NCI-H446 treated with DMSO at 0.1 percent for 48 hours (cell line): ENCODE results near the gene ZNF562.
A peak's percentile ranks its signal among the peaks of the same experiment; 100 is the strongest.
"Not testable (repeated sequence)": the region's sequence is repeated elsewhere in the genome, so short reads cannot be mapped to it uniquely, and the experiment has no call there.

ENCODE experiments used
- DNase-seq: peaks from one replicate; lab custom pipeline; 2025; lab: John Stamatoyannopoulos, UW

ZNF562 gene

GRCh38 chr19:9674663-9675357 is at the start of gene ZNF562:
Gene ZNF562, minus strand, starts transcription at chr19:9675100. Its CDS starts 14,356 bp downstream, at chr19:9660744.
- peak; percentile 83 for DNase-seq

GRCh38 chr19:9724157-9724556 is 49.3 kb upstream of the ZNF562 start:
- no peak for DNase-seq

DNA sequence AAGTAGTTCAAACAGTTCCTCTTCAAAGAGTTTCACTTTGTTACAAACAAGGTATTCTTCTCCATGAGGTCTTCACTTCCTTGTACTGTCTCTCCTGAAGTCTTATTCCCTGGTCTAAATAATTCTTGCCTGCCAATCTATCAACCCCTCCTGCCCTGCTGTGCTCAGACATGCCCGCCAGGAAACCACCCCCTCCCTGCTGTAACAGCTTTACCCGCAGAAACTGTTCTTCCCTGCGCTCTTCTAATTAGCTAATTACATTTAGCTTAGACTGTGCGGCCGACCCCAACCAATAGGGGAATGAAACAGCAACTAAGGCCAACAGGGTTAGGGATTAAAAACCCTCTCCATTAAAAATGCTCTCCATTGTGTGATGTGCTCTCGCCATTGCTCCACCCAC is 47.0 kb upstream of the ZNF562 start:
- no peak for DNase-seq

DNA sequence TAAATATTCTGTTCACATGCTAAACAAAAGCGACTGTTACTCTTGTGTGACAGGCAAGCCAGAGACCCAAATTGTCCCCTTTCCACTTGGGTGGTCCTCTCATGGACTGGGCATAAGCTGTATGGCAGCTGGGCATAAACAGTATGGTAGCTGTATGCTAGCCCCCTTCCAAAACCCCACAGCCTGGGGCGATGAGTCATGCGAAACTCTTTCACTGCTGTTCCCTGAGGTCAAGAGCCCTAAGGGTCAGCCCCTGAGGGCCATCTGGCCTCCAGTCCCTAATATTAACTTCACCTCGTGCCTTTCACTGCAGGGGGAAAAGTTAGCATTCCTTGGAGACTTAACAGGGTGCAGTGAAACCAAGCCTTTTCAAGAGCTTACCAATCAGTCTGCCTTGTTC is 45.6 kb upstream of the ZNF562 start:
- no peak for DNase-seq

GRCh38 chr19:9711815-9712214 is 36.9 kb upstream of the ZNF562 start:
- no peak for DNase-seq

- DNase-seq, result no peak
These were observed 34.4 kb upstream of the ZNF562 start for GRCh38 chr19:9709305-9709704.

DNA sequence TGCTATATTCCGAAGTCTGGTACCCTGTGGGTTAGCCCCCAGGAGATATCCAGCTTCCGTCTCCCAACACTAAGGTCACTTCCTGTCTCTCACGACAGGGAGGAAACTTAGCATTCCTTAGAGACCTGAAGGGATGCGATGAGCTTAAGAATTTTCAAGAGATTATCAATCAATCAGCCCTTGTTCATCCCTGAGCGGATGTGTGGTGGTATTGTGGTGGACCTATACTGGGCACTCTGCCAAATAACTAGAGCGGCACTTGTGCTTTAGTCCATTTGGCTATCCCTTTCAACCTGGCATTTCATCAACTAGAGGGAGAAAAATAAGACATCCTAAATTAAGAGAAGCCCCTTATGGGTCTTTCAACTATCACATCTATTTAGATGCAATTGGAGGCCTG is 30.9 kb upstream of the ZNF562 start:
- DNase-seq, result no peak

DNA sequence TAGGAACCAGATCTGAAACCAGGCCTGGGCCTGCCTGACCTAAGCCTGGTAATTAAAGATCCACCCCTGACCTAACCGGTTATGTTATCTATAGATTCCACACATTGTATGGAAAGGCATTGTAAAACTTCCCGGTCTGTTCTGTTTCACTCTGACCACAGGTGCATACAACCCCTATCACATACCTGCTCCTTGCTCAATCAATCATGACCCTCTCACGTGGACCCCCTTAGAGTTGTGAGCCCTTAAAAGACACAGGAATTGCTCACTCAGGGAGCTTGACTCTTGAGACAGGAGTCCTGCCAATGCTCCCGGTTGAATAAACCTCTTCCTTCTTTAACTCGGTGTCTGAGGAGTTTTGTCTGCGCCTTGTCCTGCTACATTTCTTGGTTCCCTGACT is 27.3 kb upstream of the ZNF562 start:
- no peak for DNase-seq

- no peak for DNase-seq
These were observed 25.5 kb upstream of the ZNF562 start for GRCh38 chr19:9700229-9700981.

DNA sequence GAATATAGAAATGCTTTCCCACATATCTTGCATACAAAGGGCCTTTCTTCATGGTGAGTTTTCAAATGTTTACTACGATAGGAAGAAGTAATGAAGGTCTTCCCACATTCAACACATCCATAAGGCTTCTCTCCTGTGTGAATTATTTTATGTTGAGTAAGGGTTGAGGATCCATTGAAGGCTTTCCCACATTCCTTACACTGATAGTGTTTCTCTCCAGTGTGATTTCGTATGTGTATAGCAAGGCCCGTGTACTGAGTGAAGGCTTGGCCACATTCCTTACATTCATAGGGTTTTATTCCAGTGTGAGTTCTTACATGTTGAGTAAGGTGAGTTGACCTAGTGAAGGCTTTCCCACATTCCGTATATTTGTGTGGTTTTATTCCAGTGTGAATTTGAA is 15.4 kb upstream of the ZNF562 start:
- DNase-seq, result not testable (repeated sequence)

DNA sequence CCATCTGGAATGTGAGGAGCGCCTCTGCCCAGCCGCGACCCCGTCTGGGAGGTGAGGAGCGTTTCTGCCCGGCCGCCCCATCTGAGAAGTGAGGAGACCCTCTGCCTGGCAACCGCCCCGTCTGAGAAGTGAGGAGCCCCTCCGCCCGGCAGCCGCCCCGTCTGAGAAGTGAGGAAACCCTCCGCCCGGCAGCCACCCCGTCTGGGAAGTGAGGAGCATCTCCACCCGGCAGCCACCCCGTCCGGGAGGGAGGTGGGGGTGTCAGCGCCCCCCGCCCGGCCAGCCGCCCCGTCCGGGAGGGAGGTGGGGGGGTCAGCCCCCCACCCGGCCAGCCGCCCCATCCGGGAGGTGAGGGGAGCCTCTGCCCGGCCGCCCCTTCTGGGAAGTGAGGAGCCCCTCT is 5.1 kb upstream of the ZNF562 start:
- DNase-seq, result not testable (repeated sequence)

DNA sequence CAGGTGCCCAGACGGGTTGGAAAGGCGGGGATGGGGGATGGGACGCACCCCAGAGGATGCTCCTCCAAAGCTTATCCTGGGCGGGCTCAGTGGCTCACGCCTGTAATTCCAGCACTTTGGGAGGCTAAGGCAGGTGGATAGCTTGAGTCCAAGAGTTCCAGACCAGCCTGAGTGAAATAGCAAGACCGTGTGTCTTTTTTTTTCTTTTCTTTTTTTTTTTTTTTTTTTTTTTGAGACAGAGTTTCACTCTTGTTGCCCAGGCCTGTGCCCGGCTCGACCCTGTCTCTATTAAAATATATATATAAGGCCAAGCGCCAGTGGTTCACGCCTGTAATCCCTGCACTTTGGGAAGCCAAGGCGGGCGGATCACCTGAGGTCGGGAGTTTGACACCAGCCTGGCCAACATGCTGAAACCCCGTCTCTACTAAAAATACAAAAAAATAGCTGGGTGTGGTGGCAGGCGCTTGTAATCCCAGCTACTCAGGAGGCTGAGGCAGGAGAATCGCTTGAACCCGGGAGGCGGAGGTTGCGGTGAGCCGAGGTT is 530 bp upstream of the ZNF562 start:
- not testable (repeated sequence) for DNase-seq

DNA sequence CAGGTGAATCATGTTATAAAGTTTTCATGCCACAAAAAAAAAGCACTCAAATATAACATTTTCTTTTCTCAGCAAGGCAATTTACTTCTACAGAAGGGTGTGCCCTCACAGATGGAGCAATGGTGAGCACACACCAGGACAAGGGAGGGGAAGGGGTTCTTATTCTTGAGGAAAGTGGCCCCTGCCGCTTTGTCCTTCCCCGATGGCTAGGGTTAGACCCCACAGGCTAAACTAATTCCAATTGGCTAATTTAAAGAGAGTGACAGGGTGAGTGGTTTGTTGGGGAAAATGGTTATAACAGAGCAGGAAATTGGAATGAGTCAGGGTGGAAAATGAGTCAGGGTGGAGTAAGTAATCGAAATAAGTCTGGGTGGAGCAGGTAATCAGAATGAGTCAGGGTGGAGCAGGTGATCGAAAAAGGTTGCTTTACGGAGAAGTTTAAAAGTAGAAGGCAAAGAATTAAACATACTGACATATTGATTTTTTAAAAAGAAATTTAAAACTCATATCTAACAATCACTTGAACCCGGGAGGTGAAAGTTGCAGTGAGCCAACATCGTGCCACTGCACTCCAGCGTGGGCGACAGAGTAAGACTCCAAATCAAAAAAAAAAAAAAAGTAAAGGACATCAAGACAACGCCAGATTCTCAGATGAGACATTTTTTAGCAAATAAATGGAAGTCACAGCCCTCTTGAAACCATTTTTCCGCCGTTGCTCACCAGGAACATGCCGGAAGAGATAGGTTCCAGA is 813 bp downstream of the ZNF562 start:
- no peak for DNase-seq

DNA sequence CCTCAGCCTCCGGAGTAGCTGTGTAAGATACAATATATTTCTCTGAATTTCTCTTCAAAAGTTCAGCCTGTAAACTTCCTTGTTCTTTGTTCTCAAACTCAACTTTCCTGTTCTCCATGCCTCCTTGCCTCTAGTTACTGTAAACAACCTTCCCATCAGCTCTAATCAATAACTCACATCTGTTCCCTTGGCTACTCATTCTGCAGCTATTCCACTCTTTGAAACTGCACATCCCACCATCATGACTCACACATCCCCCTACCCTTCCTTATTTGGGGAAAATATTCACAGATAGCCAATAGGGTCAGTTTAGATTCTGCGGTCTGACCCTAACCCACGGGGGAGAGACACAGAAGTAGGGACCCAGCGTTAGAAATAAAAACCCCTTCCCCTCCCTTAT is 2.0 kb downstream of the ZNF562 start:
- DNase-seq, result no peak

DNA sequence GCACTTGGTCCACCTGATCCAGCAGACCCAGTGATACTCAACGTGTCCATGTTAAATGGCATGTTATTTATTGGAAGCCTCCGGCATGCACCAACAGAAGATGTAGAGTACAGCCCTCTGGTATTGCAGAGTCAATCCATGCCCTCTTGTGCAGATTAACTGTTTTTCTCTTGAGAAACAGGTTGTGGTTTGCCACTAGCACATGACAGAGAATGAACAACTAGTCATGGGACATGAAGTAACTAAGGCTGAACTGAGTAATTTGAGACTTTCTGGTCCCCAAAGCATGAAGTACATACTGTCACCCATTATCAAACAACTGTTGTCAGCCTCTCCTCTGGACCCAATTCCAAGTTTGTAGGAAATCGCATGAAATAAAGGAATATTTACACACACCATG is 3.2 kb downstream of the ZNF562 start:
- DNase-seq, result no peak

DNA sequence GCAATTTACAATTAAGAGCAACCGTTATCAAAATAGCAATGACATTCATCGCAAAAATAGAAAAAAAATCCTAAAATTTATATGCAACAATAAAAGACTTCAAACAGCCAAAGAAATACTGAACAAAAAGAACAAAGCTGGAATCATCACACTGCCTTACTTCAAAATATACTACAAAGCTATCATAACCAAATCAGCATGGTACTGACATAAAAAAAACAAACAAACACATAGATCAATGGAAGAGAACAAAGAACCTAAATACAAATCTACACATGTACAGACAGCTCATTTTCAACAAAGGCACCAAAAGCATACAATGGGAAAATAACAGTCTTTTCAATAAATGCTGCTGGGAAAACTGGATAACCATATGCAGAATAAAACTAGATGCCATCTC is 6.4 kb downstream of the ZNF562 start:
- DNase-seq, result no peak

- DNase-seq, result no peak
These were observed 7.0 kb downstream of the ZNF562 start for GRCh38 chr19:9667898-9668297.

GRCh38 chr19:9658769-9659168 is 16.1 kb downstream of the ZNF562 start:
- DNase-seq, result no peak

DNA sequence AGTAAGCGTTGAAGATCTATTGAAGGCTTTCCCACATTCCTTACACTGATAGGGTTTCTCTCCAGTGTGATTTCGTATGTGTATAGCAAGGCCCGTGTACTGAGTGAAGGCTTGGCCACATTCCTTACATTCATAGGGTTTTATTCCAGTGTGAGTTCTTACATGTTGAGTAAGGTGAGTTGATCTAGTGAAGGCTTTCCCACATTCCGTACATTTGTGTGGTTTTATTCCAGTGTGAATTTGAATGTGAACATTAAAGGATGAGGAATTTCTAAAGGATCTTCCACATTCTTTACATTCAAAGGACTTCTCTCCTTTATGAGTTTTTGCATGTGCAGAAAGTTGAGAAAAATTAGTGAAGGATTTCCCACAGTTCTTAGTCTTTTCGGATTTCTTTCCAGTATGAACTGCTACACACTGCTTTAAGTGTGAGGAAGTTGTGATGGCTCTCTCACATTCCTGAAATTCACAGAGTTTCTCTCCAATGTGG is 21.8 kb downstream of the ZNF562 start:
- not testable (repeated sequence) for DNase-seq

DNA sequence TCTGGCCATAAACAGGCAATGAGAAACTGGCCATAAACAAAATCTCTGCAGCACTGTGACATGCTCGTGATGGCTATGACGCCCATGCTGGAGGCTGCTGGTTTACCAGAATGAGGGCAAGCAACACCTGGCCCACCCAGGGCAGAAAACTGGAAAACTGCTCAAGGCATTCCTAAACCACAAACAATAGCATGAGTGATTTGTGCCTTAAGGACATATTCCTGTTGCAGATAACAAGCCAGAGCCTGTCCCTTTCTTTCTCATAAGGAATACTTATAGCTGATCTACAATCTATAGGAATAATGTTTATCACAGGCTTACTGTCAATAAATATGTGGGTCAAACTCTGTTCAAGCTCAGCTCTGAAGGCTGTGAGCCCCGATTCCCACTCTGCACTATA is 23.4 kb downstream of the ZNF562 start:
- not testable (repeated sequence) for DNase-seq

DNA sequence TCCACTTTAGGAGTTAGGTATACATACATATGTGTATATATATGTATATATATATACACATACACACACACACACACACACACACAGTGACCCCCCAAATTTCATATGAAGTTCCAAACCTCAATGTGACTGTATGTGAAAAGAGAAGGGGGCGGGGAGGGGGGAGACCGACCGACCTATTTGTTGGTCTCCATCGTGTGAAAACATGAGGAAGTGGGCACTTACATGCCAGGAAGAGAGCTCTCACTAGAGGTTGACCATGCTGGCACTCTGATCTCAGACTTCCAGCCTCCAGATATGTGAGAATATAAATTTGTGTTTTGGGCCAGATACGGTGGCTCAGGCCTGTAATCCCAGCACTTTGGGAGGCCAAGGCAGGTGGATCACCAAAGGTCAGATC is 24.6 kb downstream of the ZNF562 start:
- no peak for DNase-seq

DNA sequence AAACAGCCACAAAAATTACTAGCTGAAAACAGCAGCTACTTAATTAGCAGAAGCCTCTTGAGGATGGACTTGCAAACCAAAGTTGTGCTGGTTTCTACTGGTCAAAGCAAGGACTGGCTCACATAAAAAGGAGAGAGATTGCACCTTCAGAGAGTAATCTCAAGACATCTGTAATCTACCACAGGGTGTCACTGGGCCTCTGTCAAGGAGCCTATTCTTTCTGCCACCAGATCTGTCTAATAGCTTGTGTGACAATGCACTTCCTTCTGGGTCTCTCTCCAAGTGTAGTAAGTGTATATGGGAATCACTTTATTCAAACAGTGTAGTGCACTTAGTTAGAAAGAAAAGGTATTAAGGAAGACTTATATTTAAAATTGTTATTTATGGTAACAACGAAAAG is 29.4 kb downstream of the ZNF562 start:
- no peak for DNase-seq
